HG03378 (cell line): ENCODE measurements around the gene APP.
"Not testable (repeated sequence)": the region's sequence is repeated elsewhere in the genome, so short reads cannot be mapped to it uniquely, and the experiment has no call there.

ENCODE experiments used
- ATAC-seq: cut with Tn5 transposase; IDR thresholded peaks from one replicate; pipeline ENCODE4 v1.9.1; 2021; ENCODE audit warnings: mild to moderate bottlenecking, moderate library complexity; ENCODE audit not compliant: unreplicated experiment

APP gene

DNA sequence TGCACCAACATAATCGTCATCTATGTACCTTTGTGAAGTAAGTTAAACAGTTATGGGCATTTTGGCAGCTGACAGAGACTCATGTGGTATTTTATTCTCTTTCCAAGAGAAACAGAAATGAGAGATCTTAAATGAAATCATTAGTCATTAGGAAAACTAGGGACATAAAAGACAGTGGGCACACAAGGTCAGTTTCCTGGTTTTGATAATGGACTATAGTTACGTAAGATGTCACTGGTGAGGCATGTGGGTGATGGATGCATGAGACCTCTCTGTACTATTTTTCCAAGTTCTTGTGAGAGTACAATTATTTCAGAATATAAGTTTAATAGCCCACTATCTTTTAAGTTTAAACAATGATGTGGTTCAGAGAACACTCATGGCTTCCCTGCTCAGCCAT is 216.9 kb downstream of the APP start:
- no peak for ATAC-seq

DNA sequence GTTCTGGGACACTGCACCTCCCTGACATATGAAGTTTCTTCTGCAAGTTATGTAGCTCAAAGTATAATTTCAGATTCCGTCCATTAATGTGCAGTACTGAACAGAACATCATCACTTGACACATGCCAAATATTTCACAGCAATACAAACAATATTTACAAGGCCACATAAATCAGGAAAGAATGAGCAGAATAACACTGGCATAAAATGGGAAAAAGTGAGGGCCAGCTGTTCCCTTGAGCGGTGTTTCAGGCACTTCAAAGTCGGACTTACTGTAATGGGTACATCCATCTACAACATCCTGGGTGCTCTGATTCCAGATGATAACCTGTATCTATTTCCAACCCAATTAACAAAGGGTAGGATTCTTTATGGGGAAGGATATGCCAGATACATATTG is 217.4 kb downstream of the APP start:
- no peak for ATAC-seq

GRCh38 chr21:25952306-25952705 is 218.3 kb downstream of the APP start:
- ATAC-seq: no peak

DNA sequence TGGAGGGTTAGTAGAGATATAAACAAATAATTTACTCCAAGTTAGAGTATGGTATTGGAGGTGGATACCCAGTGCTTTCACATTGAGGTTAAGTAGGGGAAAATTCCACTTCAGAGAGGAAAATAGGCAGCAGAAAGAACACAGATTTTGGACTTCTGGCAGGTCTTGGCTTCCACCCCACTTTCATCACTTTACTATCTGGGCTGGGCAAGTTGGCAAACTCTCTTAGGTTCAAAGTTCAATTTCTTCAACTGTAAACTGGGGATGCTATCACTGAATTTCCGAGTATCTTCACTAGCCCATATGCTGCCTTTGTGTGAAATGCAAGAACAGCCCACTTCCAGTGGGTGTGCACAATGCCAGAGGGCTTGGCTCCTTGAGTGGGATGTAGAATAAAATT is 220.9 kb downstream of the APP start:
- ATAC-seq: no peak

DNA sequence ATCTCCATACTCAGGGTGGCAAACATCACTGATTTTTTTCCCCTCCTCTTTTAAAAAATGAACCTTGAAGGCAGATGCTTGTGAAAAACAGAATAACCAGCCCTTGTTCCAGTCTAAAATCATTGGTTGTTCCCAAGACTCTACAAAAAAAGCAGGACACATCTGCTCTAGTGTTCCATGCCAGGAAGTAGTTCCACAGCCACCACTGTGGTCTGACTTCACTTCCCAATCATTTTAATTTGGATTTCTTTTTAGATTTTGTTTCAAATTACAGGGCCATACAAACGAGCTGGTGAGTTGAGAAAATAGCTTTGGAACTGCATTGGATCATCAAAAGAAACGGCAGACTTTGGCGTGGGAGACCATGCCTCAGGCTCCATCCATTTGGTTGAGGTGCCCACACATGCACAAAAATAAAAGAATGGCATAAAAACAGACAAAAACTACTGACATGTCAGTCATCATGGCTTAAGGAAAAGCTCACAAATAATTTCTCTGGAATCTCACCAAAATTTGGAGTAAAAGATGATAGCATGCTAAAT is 225.8 kb downstream of the APP start:
- no peak for ATAC-seq

- no peak for ATAC-seq
Observed at GRCh38 chr21:25944082-25944481, 226.5 kb downstream of the APP start.

- no peak for ATAC-seq
Observed at GRCh38 chr21:25942135-25942534, 228.4 kb downstream of the APP start.

GRCh38 chr21:25939396-25939761 is 231.2 kb downstream of the APP start:
- ATAC-seq: no peak

DNA sequence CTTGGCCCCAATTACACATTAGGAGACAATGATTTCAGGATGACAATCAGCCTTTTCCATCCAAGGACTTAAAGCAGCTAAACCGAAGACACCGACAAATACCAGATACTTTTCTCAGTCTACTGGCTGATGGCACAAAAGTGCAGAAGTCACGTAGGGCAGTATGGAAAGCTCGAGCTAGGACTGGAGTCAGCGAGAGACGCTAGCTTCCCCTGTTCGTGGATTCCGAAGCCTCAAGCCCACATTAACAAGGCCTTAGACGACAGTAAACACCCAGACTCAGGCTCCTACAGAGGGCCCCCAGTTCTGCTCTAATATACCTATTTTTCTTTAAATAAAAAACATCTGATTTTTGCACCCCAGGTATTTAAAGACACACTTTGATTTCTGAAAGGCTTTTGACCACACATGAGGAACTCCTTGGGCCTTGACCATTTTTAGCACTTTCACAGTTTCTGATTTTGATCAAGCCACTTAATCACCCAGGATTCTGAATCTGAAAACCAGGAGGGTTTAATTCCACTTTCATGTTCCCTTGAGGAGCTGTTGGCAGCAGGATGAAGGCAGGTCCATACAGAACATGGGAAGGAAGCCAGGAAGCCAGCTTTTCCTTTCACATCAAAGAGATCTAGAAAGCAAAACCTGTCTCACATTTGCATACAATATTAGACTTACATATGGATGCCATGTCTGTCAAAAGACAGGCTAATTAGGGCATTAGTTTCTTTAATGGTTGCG is 231.7 kb downstream of the APP start:
- ATAC-seq: no peak

DNA sequence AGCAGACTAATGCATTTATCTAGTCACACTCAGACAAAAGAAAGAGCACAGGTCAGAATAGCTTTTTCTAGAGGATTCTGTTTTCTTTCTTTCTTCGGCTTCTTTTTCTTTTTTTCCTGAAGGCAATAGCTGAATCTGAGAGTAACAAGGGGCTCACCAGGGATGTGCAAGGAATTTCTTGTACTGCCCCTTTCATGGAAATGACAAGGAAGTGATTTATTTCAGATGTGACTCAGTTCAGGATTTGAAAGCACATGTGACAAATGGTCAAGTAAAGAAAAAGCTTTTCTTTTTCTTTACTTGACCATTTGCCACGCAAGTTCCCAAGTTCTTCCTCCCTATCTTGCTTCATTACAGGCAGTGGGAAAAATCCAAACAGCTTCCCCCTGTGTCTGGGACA is 233.8 kb downstream of the APP start:
- ATAC-seq: no peak

- ATAC-seq: peak; percentile 65
Observed at GRCh38 chr21:25934771-25935224, 235.8 kb downstream of the APP start.

- no peak for ATAC-seq
Observed at GRCh38 chr21:25934130-25934529, 236.4 kb downstream of the APP start.

DNA sequence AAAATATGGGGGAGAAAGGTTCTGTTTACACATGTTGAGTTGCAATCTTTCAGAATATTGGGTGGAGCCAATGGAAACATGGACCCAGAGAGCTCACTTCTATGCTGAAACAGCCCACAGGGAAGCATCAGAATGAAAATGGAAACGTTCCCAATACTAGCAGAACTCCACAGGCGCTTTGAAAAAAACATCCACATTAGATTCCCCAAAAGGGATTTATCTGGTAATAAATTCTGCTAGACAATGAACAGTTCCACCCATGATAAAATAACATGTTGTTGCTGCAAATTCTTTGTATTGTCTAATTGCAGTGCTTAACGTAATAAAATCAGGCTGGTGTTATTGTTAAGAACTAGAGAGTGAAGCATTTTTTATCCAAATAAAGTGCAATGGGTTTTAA is 238.8 kb downstream of the APP start:
- no peak for ATAC-seq

GRCh38 chr21:25929856-25930520 is 240.6 kb downstream of the APP start:
- no peak for ATAC-seq

DNA sequence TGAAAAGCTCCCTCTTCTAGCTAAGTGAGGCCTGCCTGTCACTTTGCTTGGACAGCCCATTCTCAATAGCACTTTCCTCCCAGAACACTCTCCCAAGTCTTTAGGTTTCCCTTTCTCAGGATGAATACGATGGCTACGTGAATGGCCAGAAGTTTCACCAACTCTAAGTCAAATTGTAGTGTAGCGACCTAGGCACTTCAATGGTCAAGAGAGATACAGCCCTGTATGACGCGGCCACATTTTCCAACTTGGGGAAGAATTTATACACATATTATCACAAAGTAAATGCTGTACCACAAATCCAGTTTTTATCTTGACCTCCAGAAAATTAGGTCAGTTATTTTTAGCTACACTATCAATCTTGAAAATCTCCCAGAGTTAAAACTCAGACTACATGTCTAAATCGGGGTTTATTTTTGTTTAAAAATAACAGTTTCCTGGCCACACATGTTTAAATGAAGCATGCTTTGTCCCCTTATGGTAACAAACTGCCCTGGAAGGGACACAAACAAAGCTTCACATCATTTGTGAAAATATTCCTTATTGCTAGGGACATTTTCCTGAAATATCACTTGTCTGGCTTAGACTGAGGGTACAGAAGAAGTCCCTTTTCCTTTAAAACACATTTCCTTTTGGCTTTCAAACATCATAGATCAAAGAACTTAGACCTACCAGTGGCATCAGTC is 243.2 kb downstream of the APP start:
- no peak for ATAC-seq

DNA sequence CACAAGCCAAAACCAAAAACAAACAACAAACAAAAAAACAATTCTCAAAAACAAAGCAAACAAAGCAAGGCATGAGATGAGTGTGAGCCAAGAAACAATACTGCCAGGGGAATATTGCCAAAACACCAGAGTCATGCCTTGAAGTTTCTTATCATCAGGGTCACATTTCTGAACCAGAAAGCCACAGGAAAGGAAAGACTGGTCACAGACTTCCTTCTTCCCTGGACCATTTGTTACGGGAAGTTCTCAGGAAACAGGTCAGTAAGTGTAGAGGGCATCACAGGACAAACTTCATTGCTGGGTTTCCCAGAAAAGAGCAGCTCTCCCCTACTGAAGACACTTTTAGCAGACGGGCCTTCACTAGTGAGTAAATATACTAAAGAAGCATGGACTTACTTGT is 244.6 kb downstream of the APP start:
- ATAC-seq: no peak

DNA sequence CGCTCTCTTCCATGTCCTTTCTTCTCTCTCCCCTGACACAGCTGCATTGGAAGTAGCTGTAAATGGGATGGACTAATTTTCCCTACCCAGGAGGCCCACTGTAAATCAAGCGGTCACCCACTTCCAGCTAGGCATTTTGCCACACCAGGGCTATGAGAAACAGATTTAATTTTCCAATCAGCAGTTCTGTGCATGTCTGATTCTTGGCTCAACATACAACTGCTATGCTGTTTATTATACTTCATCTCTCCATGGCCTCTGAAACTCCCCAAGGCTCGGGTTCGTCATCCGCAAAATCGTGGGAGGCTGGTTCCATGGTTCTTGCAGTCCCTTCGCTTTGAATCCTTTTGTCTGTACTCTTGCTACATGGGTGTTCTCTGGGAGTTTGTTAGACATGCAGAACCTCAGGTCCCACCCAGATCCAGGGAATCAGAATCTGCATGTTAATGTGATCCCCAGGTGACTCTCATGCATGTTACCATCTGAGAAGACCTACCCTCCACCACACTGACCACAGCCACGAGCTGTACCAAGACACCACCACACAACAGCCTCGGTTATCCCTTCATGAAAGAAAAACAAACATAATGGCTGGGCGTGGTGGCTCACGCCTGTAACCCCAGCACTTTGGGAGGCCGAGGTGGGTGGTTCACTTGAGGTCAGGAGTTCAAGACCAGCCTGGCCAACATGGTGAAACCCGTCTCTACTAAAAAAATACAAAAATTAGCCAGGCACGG is 245.3 kb downstream of the APP start:
- ATAC-seq: no peak

DNA sequence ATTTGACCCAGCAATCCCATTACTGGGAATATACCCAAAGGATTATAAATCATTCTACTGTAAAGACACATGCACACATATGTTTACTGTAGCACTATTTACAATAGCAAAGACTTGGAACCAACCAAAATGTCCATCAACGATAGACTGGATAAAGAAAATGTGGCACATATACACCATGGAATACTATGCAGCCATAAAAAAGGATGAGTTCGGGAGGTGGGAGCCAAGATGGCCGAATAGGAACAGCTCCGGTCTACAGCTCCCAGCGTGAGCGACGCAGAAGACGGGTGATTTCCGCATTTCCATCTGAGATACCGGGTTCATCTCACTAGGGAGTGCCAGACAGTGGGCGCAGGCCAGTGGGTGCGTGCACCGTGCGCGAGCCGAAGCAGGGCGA is 252.4 kb downstream of the APP start:
- not testable (repeated sequence) for ATAC-seq

- ATAC-seq: no peak
Observed at GRCh38 chr21:25916226-25916625, 254.3 kb downstream of the APP start.

- ATAC-seq: peak; percentile 88
Observed at GRCh38 chr21:25913479-25913878, 257.1 kb downstream of the APP start.

GRCh38 chr21:25912402-25912746 is 258.2 kb downstream of the APP start:
- ATAC-seq: no peak
